ENCODE measurements around the gene SNAP47.

SNAP47 gene

GRCh38 chr1:227803933-227804332 is 68.7 kb downstream of the SNAP47 start:
- DNase-seq = no peak

- DNase-seq = no peak
These were observed 70.5 kb downstream of the SNAP47 start for GRCh38 chr1:227805606-227806197.

- DNase-seq = no peak
These were observed 73.3 kb downstream of the SNAP47 start for GRCh38 chr1:227808566-227808965.

- no peak for DNase-seq
These were observed 73.8 kb downstream of the SNAP47 start for GRCh38 chr1:227809026-227809425.

GRCh38 chr1:227813962-227814361 is 78.7 kb downstream of the SNAP47 start:
- no peak for DNase-seq

GRCh38 chr1:227815468-227816409 is 80.5 kb downstream of the SNAP47 start, which contains the start of gene PRSS38:
TSS of gene PRSS38 (plus strand) at chr1:227815675. CDS start at chr1:227815717, 42 bp downstream.
- DNase-seq = no peak

- DNase-seq = no peak
These were observed 81.7 kb downstream of the SNAP47 start for GRCh38 chr1:227816750-227817446.

- DNase-seq = no peak
These were observed 88.3 kb downstream of the SNAP47 start for GRCh38 chr1:227823537-227823936.

- no peak for DNase-seq
These were observed 89.0 kb downstream of the SNAP47 start for GRCh38 chr1:227824204-227824603.

GRCh38 chr1:227828786-227829185 is 93.6 kb downstream of the SNAP47 start:
- no peak for DNase-seq
